Measurements from ENCODE around the gene SFXN5. TPM values are rescaled to one million over a fixed set of nuclear protein-coding genes. Genes with fewer than 3 reads are reported as not detected.

The SFXN5 gene
- total and polyA plus RNA-seq, 2 of the 8 experiments (the other 6 are each of a cell fraction or from before 2014, with no cell fraction given), result 29.3 to 33.1 TPM

GRCh38 chr2:73084971-73085370 is 13.5 kb upstream of the SFXN5 start:
- peaks cover 0 to 9% (median 5%) of the 10 kb centered on the region in 4 experiments; a peak in 6 of 7 replicates for H3K4me1 ChIP-seq (replicated peaks in 1 of 4; ENCODE audit: control insufficient read depth in 3 of 4, insufficient read depth in 4 of 4, low read length in 3 of 4)
- ChIA-PET CTCF (ENCODE audit: partially characterized antibody) (interaction anchor here (0.5 to 12.9 kb wide), 49 partner anchors 10 to 250 kb away, joined by 3 to 321 read pairs (median 6); partner anchors contain the start of genes RAB11FIP5, SMYD5 and SPR), POLR2A (ENCODE audit: partially characterized antibody) (interaction anchor here (2.2 kb wide), 1 partner anchor 71 kb away, joined by 12 read pairs; no protein-coding TSS in a partner anchor)
- H3K27me3 ChIP-seq (replicated peaks in 1 of 4; ENCODE audit: control insufficient read depth in 3 of 4, extremely low read depth in 1 of 4, insufficient read depth in 3 of 4, low read length in 3 of 4), result no peaks in the 10 kb centered on the region
- no peaks in the 10 kb centered on the region; a peak in 1 of 4 replicates for H3K79me2 ChIP-seq (ENCODE audit: control insufficient read depth in 1 of 2, insufficient read depth in 2 of 2, low read length in 2 of 2)
- no peak overlapping the region for H4K91ac ChIP-seq (replicated peaks; ENCODE audit: insufficient read length, low read length)
- H4K20me1 ChIP-seq (replicated peaks in 1 of 2; ENCODE audit: control insufficient read depth in 1 of 2, insufficient read depth in 2 of 2, low read length in 2 of 2), result peaks cover 0 to 5% of the 10 kb centered on the region in 2 experiments
- H3K56ac ChIP-seq (replicated peaks; ENCODE audit: insufficient read length, low read depth, low read length), result no peak overlapping the region
- H4K5ac ChIP-seq (ENCODE audit: insufficient read length, low read depth, low read length), result no peak overlapping the region
- H3K27ac ChIP-seq (ENCODE audit: low read depth, low read length), result no peak overlapping the region
- no peak overlapping the region for H2AK5ac ChIP-seq (ENCODE audit: low read depth, low read length)
- no peak overlapping the region for H3K4me2 ChIP-seq (ENCODE audit: insufficient read depth in 1 of 2, low read depth in 2 of 2, low read length in 2 of 2)
- no peak overlapping the region for H3K4me3 ChIP-seq (ENCODE audit: extremely low read depth in 1 of 4, insufficient read depth in 2 of 4, low read depth in 3 of 4, low read length in 4 of 4)
- no peak overlapping the region for H3K18ac ChIP-seq (ENCODE audit: extremely low read depth, low read length)
- H2BK15ac ChIP-seq (ENCODE audit: low read length), result no peak overlapping the region
- DNase-seq (ENCODE audit: low read depth in 1 of 2, low spot score in 2 of 2) (no peak), FAIRE-seq (no peak)
- peak overlapping the region; percentile 35; the same call in 1 of the 2 replicates for H2BK5ac ChIP-seq (ENCODE audit: low read depth, low read length)
- H3K9me3 ChIP-seq (ENCODE audit: insufficient read depth in 2 of 2, low read depth in 1 of 2, low read length in 1 of 2), result no peaks in the 10 kb centered on the region
- H3K4ac ChIP-seq (replicated peaks; ENCODE audit: insufficient read length, low read depth, low read length), result no peak overlapping the region
- no peaks in the 10 kb centered on the region for H3K23me2 ChIP-seq (ENCODE audit: low read depth, low read length)
- H2BK20ac ChIP-seq (ENCODE audit: low read length), result no peak overlapping the region
- no peak overlapping the region for H2AFZ ChIP-seq (ENCODE audit: low read length)
- WGBS, 2 experiments (ENCODE audit: extremely low coverage in 1 of 2, insufficient coverage in 1 of 2, insufficient read length in 1 of 2, insufficient replicate concordance in 2 of 2, low coverage in 1 of 2, low lambda C conversion rate in 2 of 2, missing lambda C conversion rate in 1 of 2), result 88% methylated on average over 3 of the region's 3 CpGs; no CpG with 5 or more reads in 1 of the 2 experiments
- H3K14ac ChIP-seq (ENCODE audit: insufficient read length), result no peak overlapping the region
- no peak for TF ChIP-seq TEAD4 (IDR thresholded peaks at IDR 0.05; ENCODE audit: low read depth, low read length)
- no peak for TF ChIP-seq RBBP5 (IDR thresholded peaks at IDR 0.05; ENCODE audit: borderline replicate concordance, low read depth, low read length)
- TF ChIP-seq BCL11A (IDR thresholded peaks at IDR 0.05; ENCODE audit: low read depth in 2 of 2, low read length in 2 of 2), result no peak
- TF ChIP-seq RAD21 (IDR thresholded peaks at IDR 0.05 in 1 of 2, conservative IDR thresholded peaks at IDR 0.05 in 1 of 2; ENCODE audit: low read depth in 2 of 2, low read length in 2 of 2), result no peak
- no peak for TF ChIP-seq EP300 (IDR thresholded peaks at IDR 0.05; ENCODE audit: borderline replicate concordance in 1 of 2, low read depth in 2 of 2, low read length in 2 of 2)
- no peak for TF ChIP-seq SUZ12 (IDR thresholded peaks at IDR 0.05; ENCODE audit: low read length)
- no peak for TF ChIP-seq RXRA (IDR thresholded peaks at IDR 0.05; ENCODE audit: insufficient read depth, low read depth, low read length)
- TF ChIP-seq KDM4A (IDR thresholded peaks at IDR 0.05; ENCODE audit: low read depth, low read length, severe bottlenecking), result no peak
- TF ChIP-seq CBX5 (IDR thresholded peaks at IDR 0.05; ENCODE audit: low read depth, low read length), result no peak
- no peak overlapping the region for H4K8ac ChIP-seq (ENCODE audit: extremely low read depth, insufficient read depth, low read length)
- H3K9ac ChIP-seq (replicated peaks in 1 of 4; ENCODE audit: extremely low read depth in 1 of 4, low read depth in 3 of 4, low read length in 3 of 4), result no peak overlapping the region
- peaks cover 2% of the 10 kb centered on the region; the same call in 1 of the 2 replicates for H3K79me1 ChIP-seq (ENCODE audit: low read depth, low read length)
- no peaks in the 10 kb centered on the region for H3K36me3 ChIP-seq (ENCODE audit: control insufficient read depth in 2 of 4, insufficient read depth in 4 of 4, low read length in 3 of 4)
- no peak overlapping the region; the same call in 1 of the 2 replicates for H2BK12ac ChIP-seq (ENCODE audit: low read depth, low read length)
- no peak overlapping the region for H2BK120ac ChIP-seq (replicated peaks; ENCODE audit: low read depth, low read length)
- H3K23ac ChIP-seq (ENCODE audit: insufficient read length), result no peak overlapping the region
